ENCODE results near the gene IRF2BP2.

DNA sequence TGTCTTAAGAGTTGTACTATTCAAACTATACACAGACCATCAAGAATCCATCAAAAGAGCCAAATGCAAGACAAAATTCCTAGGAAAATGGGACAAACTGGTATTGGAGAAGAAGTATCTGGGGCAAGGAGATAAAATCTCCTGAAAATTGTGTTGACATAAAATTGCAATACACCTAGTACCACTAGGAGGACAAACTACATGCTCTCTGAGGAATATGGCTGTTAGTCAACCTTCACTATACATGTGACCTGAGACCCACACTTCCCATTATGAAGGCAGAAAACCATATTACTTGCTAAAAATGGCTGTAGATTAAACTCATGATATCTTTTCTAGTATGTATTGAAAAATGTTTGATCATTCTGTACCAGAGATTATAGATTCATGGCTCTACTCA is 30.0 kb downstream of the IRF2BP2 start:
- TF ChIP-seq, protein P1, sequence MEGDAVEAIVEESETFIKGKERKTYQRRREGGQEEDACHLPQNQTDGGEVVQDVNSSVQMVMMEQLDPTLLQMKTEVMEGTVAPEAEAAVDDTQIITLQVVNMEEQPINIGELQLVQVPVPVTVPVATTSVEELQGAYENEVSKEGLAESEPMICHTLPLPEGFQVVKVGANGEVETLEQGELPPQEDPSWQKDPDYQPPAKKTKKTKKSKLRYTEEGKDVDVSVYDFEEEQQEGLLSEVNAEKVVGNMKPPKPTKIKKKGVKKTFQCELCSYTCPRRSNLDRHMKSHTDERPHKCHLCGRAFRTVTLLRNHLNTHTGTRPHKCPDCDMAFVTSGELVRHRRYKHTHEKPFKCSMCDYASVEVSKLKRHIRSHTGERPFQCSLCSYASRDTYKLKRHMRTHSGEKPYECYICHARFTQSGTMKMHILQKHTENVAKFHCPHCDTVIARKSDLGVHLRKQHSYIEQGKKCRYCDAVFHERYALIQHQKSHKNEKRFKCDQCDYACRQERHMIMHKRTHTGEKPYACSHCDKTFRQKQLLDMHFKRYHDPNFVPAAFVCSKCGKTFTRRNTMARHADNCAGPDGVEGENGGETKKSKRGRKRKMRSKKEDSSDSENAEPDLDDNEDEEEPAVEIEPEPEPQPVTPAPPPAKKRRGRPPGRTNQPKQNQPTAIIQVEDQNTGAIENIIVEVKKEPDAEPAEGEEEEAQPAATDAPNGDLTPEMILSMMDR (IDR thresholded peaks at IDR 0.05; ENCODE audit: insufficient read depth, low read length, poor library complexity, severe bottlenecking) = no peak
- TF ChIP-seq EZH2phosphoT487 (conservative IDR thresholded peaks at IDR 0.05; ENCODE audit: low read length) = no peak
